Ecto neural progenitor cell (in vitro differentiated cells): ENCODE results near the gene RBBP8NL.

Source experiments
- DNase-seq: peaks from one replicate; pipeline ENCODE4 v3.0.0-alpha.2; 2018; ENCODE audit warnings: low spot score

The RBBP8NL gene

DNA sequence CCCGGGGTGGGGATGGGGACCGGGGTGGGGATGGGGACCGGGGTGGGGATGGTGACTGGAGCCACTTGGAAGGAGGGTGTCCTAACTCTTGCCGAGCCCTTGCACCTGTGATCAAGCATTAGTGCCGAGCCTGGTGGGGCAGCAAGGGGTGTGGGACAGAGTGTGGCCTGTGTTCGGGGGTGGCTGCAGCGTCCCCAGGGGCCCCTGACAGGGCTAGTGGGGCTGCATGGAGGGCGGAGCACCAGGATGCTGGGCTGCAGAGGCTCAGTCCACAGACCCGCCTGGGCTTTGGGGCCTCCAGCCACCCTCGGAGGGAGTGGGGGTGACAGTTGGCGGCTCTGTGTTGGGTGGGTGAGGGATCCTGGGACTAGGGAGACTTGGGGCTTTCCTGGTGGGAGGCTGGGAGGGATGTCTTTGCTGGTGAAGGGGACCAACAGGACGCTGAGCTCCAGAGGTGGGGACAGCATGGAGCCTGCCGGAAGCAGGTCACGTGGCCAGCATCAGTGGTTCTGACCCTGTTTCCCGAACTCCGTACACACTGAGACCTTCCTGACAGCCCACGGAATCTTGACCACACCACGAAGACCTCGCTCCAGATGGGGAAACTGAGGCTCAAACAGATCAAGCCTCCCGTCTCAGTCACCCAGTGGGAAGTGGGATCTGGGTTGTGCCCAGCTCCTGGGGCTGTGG, 4.6 kb downstream of the RBBP8NL start:
- DNase-seq: no peak

DNA sequence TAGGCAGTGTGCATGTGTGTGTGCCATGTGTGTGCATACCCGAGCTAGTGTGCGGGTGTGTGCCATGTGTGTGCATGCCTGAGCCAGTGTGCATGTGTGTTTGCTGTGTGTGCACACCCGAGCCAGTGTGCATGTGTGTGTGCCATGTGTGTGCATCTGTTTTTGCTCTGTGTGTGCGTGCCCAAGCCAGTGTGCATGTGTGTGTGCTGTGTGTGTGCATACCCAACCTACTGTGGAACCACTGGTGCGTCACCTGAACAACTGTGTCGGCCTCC, 5.7 kb downstream of the RBBP8NL start:
- no peak for DNase-seq

DNA sequence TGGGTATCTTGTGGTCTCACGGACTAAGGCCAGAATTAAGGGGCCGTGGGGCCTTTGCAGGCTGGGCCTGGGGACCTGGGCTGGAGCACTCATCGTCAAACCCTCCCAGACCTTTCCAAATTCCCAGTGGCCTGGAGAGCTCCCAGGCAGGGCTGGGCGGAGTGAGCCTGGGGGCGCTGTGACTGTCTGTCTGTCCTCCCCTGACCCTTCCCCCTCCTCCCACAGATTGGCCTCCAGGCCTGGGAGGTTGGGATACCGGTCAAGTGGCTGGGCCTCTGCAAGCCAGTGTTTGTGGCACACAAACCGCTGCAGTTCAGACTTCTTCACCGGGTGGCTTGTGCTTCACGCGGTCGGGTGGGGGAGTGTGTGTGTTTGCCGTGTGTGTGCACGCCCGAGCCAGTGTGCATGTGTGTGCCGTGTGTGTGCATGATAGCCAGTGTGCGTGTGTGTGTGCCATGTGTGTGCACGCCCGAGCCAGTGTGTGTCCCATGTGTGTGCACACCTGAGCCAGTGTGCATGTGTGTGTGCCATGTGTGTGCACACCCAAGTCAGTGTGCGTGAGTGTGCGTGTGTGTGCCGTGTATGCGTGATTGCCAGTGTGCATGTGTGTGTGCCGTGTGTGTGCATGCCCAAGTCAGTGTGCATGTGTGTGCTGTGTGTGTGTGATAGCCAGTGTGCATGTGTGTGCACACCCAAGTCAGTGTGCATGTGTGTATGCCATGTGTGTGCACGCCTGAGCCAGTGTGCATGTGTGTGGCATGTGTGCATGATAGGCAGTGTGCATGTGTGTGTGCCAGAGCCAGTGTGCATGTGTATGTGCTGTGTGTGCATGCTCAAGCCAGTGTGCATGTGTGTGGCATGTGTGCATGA, 6.3 kb downstream of the RBBP8NL start:
- no peak for DNase-seq

DNA sequence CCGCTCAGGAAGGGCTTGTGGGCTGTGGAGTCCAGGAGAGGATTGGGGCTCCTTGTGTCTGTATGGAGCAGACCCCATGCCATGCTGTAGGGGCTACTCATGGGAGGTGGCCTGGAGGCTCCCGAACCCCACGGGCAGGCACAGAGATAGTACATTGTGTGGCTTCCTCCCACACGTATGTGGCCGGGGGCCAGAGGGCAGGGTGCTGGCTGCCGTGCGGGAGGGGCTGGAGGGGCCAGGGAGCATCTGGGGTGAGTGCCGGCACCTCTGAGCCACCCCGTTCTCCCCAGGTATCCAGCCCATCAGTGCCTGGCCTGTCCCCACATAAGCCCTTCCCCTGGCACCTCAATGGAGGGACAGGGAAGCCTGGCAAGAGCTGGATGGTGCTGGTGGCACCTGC, 7.6 kb downstream of the RBBP8NL start:
- DNase-seq: no peak

DNA sequence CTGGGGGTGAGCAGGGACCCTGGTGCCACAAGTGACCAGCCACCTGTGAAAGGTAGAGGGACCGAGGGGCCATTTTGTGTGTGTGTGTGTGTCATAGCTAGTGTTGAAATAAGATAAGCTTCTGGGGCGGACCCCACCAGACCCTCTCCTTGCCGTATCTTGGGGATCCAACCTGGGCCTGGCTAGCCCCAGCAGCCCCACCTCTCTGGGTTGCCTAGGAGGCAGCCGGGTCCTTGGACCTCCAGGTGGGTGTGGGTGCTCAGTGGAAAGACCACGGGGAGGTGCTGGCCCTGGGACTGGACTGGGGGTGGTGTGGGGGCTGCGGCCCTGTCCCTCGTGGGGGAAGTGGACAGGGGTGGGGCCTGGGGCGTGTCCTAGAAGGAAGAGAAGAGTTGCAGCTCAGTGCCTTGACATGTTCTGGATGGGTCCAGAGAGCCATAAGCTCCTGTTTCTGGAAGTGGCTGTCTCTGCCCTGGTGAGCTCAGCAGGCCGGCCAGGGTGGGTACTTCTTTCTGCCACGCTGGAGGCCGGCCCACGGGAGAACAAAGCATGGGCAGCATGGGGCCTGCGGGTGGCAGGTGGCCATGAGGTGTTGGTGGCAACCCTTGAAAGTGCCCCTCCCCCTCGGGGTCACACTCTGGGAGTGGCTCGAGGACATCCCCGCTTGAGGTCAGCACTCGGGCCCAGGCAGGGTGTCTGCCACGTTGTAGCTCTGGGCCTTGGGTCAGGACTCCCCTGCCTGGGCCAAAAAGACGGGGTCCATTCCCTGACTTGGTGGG, 8.4 kb downstream of the RBBP8NL start:
- DNase-seq: no peak

DNA sequence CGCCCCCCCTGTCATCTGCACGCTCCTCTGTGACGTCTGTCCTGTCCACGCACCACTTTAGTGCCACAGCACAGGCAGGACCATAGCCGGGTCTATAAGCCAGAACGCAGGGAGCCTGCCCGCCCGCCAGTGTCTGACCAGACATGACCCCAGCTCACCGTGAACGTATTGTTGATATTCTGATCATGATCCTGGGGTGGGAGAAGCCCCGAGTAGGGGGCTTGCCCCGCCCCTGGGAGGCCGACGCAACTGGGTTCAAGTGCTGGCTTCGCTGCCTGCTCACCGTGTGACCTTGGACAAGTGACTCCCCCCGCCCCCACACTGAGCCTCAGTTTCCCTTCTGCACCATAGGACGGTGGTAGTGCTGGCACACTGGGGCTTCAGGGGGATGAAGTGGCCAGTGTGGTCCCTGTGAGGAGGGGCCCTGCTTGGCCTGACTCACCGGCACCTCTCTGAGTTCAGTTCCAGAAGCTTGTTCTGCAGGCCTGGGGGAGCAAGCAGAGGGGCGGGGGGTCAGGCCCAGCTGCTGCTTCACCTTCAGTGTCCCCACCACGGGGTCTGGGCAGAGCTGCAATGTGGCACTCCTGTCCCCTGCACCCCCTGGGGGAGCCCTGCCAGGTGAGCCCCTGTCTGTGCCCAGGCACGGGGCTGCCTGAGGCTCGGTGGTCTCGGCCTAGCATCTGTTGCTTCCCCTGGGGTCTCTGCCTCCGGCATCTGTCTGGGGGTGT, 9.2 kb downstream of the RBBP8NL start:
- no peak for DNase-seq

DNA sequence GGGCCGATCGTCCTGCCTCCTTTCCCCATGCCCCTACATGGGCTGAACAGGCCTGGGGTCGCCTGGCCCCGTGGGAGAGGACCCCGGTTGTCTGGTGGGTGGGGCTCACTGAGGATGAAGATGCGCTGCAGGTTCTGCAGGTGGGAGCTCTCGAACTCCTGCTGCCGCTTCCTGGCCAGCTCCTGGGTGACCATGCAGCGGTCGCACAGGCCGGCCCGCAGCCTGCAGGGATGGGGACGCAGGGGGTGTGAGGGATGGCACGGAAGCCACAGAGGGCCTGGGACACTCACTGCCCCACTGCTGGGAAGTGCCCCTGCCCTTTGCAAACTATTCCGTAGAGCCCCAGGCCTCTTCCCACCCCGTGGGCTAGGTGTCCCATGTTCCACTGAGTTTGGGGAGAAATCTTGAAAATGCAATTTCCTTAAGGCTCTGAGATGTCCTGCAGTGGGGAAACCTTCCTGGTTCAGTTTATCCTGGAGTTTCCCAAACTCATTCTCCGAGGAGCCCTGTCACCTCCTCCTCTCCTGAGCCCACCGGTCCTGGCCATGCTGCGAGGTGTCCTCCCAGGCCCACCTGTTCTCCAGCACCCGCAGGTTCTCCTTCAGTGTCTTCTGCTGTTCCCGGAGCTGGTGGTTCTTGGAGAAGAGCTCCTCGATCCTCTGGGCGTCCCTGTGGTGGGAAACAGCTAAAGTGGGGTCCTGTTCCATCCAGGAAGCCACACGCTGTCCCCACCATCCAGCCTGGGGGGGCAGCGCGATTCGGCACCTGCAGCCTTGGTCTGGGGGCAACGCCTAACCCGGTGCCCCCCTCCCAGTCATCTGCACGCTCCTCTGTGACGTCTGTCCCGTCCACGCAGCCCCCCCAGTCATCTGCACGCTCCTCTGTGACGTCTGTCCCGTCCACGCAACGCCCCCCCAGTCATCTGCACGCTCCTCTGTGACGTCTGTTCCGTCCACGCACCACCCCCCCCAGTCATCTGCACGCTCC, 10.4 kb downstream of the RBBP8NL start:
- no peak for DNase-seq

DNA sequence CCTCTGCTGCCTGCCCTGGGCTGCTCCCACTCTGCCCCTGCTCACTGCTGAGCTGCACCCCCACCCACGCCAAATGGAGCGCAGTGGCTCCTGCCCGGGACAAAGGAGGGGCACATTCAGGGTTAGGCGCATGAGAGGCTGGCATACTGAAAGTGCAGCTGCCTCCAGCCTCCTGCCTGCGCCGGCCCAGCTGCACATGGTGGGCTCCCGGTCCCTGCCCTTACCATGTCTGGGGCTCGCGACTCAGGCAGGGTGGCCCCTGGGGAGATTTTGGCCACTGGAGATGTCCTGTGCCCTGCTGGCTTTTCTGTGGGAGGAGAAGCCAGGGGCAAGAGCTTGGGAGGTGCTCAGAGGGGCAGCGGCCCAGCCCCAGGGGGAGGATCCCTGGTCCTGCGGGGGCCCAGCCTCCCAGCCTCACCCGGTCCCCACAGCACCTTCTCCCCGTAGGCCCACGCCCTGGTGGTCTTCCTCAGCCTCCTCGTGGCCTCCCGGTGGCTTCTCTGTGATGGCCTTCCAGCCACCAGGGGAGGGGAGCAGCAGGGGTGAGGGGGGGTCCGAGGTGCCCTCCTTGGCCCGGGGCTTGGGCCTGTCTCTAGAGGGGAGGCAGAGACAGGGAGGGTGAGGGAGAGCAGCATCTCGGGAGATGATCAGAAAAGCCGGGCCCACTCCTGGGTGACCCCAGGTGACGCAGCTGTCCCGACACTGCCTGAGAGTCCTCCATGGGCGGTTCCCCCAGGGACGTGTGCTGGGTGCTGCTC, 11.8 kb downstream of the RBBP8NL start:
- DNase-seq: no peak

DNA sequence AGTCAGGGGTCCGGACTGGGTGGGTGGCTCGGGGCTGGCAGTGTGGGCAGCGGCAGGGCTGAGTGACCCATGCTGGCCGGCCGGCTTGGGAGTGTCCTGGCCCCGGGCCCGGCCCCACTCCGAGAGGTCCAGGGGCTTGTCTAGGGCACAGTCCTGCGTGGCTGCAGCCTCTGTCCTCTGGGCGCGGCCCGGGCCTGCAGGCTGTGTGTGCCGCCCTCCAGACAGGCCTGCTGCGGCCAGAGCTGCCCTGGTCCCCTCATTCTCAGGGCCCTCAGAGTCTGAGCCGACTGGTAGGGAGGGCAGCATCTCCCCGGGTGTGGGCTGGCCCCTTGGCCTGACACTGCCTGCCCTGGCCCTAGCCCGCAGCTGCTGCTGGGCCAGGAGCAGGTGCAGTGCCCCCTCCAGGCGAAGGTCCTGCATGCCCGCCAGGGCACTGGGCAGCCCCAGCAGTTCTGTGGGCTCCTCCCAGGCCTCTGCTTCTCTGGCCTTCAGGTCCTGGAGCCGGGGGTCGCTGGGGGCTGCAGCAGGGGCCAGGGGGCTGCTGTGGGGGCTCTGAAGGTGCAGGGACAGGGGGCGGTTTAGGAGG, 13.3 kb downstream of the RBBP8NL start:
- no peak for DNase-seq

DNA sequence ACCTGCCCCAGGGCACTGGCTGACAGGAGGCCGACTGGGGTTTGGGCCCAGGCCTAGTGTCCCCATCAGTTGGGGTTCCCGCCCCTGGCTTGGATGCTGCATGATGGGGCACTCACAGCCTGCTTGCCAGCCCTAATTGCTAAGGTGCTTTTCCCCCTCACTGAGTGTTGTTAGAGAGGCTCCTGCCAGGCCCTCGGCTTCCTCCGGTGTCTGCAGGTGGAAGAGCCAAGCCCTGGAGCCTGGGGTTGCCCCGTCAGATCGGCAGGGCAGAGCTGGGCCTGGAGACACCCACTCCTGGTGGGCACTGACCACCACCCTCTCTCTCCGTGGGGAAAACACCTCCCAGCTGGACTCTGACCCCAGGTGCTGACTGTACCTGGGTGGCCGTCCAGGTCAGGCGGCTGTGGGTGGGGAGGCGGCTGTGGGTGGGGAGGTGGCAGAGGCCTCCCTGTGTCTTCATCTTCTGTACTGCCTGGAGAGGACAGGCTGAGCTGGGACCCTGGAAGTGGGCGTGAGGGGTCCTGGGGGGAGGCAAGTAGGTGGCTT, 14.2 kb downstream of the RBBP8NL start:
- no peak for DNase-seq

DNA sequence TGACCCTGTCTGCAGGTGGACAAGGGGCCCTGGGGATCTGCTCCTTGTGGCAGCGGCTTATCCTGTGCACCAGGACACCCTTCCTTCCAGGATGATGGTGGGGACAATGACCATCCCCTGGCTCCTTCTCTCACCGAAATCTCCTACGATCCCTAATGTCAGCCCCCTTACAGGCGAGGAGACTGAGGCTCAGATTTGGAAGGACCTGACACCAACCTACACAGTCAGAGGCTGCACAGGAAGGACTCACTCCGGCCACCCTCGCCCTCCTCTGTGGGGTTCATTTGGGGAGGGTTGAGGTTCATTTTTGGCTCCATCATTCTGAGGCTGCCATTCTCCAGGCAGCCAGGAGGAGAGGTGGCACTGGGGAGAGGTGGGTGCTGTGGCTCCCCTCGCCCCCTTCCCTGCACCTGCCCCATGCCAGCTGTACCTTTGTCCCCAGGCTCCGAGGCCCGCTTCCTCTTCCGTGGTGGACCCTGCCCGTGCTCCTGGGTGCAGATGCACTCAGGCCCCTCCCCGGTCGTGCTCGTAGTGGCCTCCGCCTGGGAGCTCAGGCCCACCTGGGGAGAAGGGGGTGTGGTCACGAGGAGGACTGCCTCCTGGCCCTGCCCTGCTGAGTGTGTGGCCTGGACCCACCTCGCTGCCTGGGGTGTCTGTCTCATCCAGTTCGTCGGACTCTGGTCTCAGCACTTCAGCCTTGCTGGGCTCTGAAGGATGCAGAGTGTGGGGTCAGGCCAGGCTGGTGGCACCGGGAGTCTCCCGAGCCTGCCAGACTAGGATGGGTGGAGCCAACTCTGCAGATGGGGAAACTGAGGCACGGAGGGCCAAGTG, 14.9 kb downstream of the RBBP8NL start:
- no peak for DNase-seq

DNA sequence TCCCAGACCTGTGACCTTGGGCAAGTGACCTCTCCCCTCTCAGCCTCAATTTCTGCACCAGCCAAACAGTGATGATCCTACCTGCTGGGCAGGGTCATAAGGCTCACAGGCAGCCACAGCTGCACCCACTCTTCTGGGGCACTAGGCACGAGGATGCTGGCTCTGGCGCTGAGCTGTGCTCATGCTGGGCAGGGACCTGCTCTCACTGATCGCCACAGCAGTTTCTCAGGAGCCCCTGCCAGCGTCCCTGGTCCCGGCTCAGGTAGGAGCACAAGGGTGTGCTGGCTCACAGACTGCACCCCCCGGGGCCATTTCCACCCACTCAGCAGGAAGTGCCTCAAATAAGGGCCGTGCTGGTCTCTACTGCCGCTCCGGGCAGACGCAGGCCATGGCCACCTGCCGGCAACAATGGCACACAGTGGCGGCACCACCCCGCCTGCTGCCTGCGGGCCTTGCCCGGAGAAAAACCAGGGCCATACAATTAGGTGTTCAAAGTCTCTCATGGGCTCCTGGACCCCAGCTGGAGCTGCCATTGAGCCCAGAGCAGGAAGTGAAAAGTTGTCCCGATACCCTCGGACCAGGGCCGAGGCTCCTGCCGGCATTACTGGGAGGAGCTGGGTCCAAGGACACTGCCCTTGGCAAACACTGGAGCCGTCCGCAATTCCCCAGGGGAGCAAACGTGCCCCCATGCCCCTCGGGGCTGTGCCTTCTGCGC, 15.7 kb downstream of the RBBP8NL start:
- no peak for DNase-seq

DNA sequence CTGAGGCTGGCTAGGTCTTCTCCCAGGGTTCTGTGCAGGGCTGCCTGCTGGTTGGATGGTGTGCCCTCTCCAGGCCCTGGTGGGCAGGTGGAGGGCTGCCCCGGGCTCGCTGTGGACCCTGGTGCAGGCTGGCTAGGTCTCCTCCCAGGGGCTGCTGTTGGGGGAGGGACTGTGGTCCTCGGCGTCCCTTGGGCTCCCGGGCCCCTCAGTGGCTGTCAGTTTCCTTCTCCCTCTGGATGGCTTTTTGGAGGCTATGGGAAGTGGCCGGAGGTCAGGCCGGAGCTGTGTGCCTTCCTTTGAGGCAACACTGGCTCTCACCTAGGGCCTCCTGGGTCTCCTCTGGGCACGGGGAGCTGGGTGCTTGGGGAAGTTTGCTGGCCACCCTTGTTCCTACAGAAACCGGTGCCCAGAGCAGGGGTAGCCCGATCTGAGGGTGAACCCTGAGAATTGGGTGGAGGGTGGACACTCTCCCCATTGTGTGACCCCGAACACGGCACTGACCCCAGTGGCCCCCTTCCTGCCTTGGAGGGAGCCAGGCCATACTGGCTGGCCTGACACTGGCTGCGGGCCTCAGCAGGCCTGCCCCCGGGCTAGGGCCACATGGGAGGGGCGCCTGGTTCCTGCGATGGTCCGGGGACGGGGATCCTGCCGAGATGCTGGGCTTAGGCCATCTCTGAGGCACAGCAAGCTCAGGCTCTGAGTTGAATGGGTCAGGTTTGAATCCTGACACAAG, 16.4 kb downstream of the RBBP8NL start:
- no peak for DNase-seq

DNA sequence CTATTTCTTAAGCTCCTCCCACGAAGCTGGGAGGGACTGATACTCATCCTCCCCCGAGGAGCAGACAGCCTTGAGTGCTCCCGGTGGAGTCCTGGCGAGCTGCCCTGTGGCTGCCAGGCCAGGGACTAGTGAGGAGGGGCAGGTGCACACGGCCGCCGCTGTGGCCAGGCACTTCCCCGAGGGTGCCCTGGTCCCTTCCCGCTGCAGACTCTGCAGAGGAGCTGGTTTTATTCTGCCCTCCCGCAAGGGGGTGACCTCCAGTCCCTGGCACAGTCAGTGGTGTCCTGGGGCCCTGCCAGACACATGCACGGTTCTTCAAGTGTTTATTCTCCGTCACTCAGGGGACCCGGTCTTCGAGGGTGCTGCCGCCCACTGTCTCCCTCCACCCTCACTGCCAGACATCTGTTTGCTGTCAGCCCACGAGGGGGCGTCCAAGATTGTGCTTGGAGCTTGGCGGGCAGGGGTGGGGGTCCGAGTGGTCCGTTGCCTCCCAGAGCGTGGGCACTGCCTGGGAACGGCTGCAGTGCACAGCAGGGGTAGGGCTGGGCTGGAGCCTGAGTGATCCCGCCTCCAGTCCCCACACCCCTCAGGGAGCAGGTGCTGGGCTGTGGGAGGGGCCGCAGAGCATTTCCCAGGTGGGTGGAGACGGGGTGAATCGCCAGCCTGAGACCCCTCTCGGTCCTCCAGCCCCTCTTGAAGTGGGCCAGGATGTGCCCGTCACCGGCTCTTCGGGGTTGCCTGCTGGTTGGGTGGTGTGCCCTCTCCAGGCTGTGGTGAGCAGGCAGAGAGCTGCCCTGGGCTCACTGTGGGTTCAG, 17.2 kb downstream of the RBBP8NL start:
- peak; percentile 79 for DNase-seq

DNA sequence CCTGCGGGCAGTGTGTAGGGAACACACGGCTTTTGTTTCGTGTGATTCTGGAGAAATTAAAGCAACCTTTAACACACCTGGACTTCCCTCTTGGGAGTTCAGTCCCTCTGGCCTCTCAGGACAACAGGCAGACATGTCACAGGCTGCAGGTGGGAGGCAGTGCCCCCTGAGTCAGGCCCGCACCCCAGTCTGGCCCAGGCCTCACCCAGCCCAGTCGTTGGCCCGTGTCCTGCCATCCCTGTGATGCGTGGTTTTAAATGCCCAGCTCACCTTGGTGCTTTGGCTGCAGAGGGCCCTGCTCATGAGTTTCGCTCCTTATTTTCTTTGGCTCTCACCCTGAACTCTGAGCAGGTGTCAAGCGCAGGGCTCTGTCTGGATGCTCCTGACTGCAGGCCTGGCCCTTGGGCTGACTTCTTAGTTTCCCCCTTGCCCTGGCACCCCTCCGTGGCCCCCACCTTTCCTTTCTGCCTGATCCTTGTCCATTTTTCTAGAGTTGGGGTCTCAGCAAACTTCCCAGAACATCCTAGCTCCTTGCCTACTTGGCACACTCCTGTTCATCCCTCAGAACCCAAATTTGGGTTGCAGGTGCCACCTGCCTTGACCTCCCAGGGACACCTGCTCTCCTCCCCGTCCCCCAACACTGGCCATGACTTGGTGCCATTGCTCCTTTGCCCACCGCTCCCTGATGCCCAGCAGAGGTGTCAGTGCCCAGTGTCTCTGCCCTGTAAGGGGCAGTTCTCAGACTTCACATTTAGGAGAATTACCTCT, 18.1 kb downstream of the RBBP8NL start:
- DNase-seq: no peak

DNA sequence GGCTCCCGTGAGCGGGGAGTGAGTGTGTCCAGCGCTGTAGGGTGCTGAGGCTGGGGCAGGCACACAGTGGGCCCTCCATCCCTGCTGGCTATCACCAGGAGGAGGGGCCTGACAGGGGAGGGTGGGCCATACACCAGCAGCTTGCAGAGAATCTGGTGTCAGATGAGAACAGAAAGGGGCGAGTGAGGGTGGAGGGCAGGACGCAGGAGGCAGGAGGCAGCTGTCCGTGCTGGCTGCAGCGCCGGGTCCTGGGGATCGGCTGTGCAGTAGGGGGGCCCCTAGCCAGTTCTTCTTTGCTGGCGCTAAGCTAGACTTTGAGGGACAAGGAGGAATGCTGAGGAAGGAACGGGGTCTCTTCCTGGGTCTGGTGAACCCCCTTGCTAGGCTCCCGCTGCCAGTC, 18.7 kb downstream of the RBBP8NL start:
- DNase-seq: no peak
